HCT116 (cell line): ENCODE results near the gene ARHGEF3. TPM values are rescaled to one million over a fixed set of nuclear protein-coding genes. Genes with fewer than 3 reads are reported as not detected.
A peak's percentile ranks its signal among the peaks of the same experiment; 100 is the strongest.

Experiments used
- ATAC-seq: fragments of 200-7000 bp; cut with Tn5 transposase; 2 replicates; pipeline ENCODE4 v1.9.1; 2020; ENCODE audit warnings: mild to moderate bottlenecking, moderate library complexity
- BruUV-seq: library from RNA; stranded (reverse); fragments of 400-500 nt; replicated peaks from 2 replicates; lab custom pipeline; 2021; lab: Mats Ljungman, UMichigan
- CTCF ChIA-PET: fragments of 300-600 bp; sonication (Branson Sonifier 250); formaldehyde crosslinking; loops from one replicate; lab custom pipeline; 2021; ENCODE audit warnings: antibody characterized with exemption; lab: Charles Lee
- POLR2A ChIA-PET: fragments of 300-600, 350-600 bp; sonication (Branson Sonifier 250); formaldehyde crosslinking; loops from one replicate; lab custom pipeline; 2021; ENCODE audit warnings: antibody characterized with exemption; lab: Charles Lee
- RAD21 ChIA-PET, 2 experiments: fragments of 300-600 bp; sonication (Branson Sonifier 250); formaldehyde crosslinking; loops; one replicate each; lab custom pipeline; 2023; ENCODE audit warnings: low total read pairs in 2 of 2; ENCODE audit not compliant: uncharacterized antibody in 2 of 2, unreplicated experiment in 2 of 2, low non-redundant PET in 1 of 2; lab: Charles Lee
- DNase-seq: peaks from one replicate; pipeline ENCODE4 v3.0.0-alpha.2; 2010; ENCODE audit warnings: low read depth, low spot score
- H2AFZ ChIP-seq: fragments of 200-600 bp; shearing (Covaris generic), sonication (generic); 2 replicates; pipeline ENCODE4 v1.6.1; 2017; ENCODE audit warnings: low read depth, mixed run types, mixed read lengths, antibody characterized with exemption, low read length; ENCODE audit not compliant: poor library complexity, severe bottlenecking
- H3K27ac ChIP-seq: 2 replicates; pipeline ENCODE4 v1.5.1; 2012; ENCODE audit warnings: low read depth, low read length
- H3K27me3 ChIP-seq: fragments of 200-600 bp; sonication (generic); 2 replicates; pipeline ENCODE4 v1.6.1; 2016; ENCODE audit warnings: mixed run types, low read length, mixed read lengths; ENCODE audit not compliant: insufficient read depth
- H3K36me3 ChIP-seq, 2 experiments: fragments of 200-500 bp in 1 of 2; fragments of 200-600 bp in 1 of 2; sonication (Bioruptor generic) in 1 of 2; sonication (generic) in 1 of 2; 2 replicates each; pipeline versions ENCODE4 v1.5.1 to v1.6.1; 2014 to 2016; ENCODE audit warnings: low read length in 2 of 2, inconsistent platforms in 1 of 2, mixed read lengths in 1 of 2, mixed run types in 1 of 2; ENCODE audit not compliant: insufficient read depth in 2 of 2, control insufficient read depth in 1 of 2
- H3K4me1 ChIP-seq, 2 experiments: fragments of 200-600 bp in 1 of 2; sonication (generic) in 1 of 2; 2 replicates each; pipeline versions ENCODE4 v1.5.1 to v1.6.1; 2012 to 2017; ENCODE audit warnings: low read length in 2 of 2, inconsistent platforms in 1 of 2, mild to moderate bottlenecking in 1 of 2, mixed read lengths in 1 of 2, mixed run types in 1 of 2, moderate library complexity in 1 of 2; ENCODE audit not compliant: insufficient read depth in 2 of 2, control insufficient read depth in 1 of 2
- H3K4me2 ChIP-seq: fragments of 200-600 bp; sonication (generic); 2 replicates; pipeline ENCODE4 v1.6.1; 2017; ENCODE audit warnings: mixed run types, low read length, mixed read lengths
- H3K4me3 ChIP-seq, 2 experiments: fragments of 200-600 bp in 1 of 2; sonication (generic) in 1 of 2; replicated peaks in 1 of 2; 2 replicates each; pipeline ENCODE4 v1.5.1; 2011 to 2016; ENCODE audit warnings: low read length in 2 of 2, control low read depth in 1 of 2, low read depth in 1 of 2, mild to moderate bottlenecking in 1 of 2, mixed read lengths in 1 of 2, mixed run types in 1 of 2
- H3K79me2 ChIP-seq: fragments of 200-600 bp; sonication (generic); 2 replicates; pipeline ENCODE4 v1.6.1; 2017; ENCODE audit warnings: mild to moderate bottlenecking, mixed run types, low read length, moderate library complexity, mixed read lengths; ENCODE audit not compliant: insufficient read depth
- H3K9ac ChIP-seq: fragments of 200-600 bp; sonication (generic); 2 replicates; pipeline ENCODE4 v1.6.1; 2016; ENCODE audit warnings: low read length, mixed read lengths
- H3K9me2 ChIP-seq: fragments of 200-600 bp; sonication (generic), shearing (Covaris generic); 2 replicates; pipeline ENCODE4 v1.6.1; 2017; ENCODE audit warnings: mixed run types, mild to moderate bottlenecking, moderate library complexity; ENCODE audit not compliant: insufficient read depth
- H3K9me3 ChIP-seq, 2 experiments: fragments of 200-500 bp in 1 of 2; fragments of 200-600 bp in 1 of 2; sonication (Bioruptor generic) in 1 of 2; sonication (generic) in 1 of 2; 2 replicates each; pipeline ENCODE4 v1.6.1; 2014 to 2017; ENCODE audit warnings: low read length in 2 of 2, mixed read lengths in 2 of 2, inconsistent platforms in 1 of 2, low read depth in 1 of 2, mild to moderate bottlenecking in 1 of 2, mixed run types in 1 of 2, moderate library complexity in 1 of 2; ENCODE audit not compliant: control insufficient read depth in 1 of 2, insufficient read depth in 1 of 2
- H4K20me1 ChIP-seq: fragments of 200-600 bp; sonication (generic), shearing (Covaris generic); 2 replicates; pipeline ENCODE4 v1.6.1; 2017; ENCODE audit warnings: mixed run types, mild to moderate bottlenecking, moderate library complexity; ENCODE audit not compliant: insufficient read depth
- CEBPB ChIP-seq: IDR thresholded peaks from 2 replicates; pipeline ENCODE4 v1.6.1; 2012; ENCODE audit warnings: low read depth
- ELF1 ChIP-seq: IDR thresholded peaks from 2 replicates; pipeline ENCODE4 v1.6.1; 2012; ENCODE audit warnings: low read depth, borderline replicate concordance
- EZH2 ChIP-seq: fragments of 200-600 bp; sonication (generic); IDR thresholded peaks from 2 replicates; pipeline ENCODE4 v1.6.1; 2017; ENCODE audit warnings: antibody characterized with exemption, mixed run types
- FOSL1 ChIP-seq: IDR thresholded peaks from 2 replicates; pipeline ENCODE4 v1.6.1; 2012; ENCODE audit warnings: low read depth
- POLR2A ChIP-seq: IDR thresholded peaks from 2 replicates; pipeline ENCODE4 v1.7.0; 2011; ENCODE audit warnings: borderline replicate concordance; ENCODE audit not compliant: insufficient read depth, insufficient read length; ENCODE audit errors: extremely low read depth
- TCF7L2 ChIP-seq: IDR thresholded peaks from 2 replicates; pipeline ENCODE4 v1.7.0; 2011; ENCODE audit warnings: borderline replicate concordance, inconsistent platforms; ENCODE audit not compliant: insufficient read depth, insufficient read length; ENCODE audit errors: extremely low read depth
- YY1 ChIP-seq: IDR thresholded peaks from 2 replicates; pipeline ENCODE4 v1.6.1; 2011; ENCODE audit warnings: low read length, low read depth, moderate library complexity, mild to moderate bottlenecking; ENCODE audit not compliant: insufficient replicate concordance; ENCODE audit errors: extremely low read depth
- ZBTB33 ChIP-seq: IDR thresholded peaks from 2 replicates; pipeline ENCODE4 v1.6.1; 2011; ENCODE audit warnings: mild to moderate bottlenecking, low read length, moderate library complexity; ENCODE audit not compliant: insufficient replicate concordance; ENCODE audit errors: extremely low read depth
- ZNF274 ChIP-seq: fragments of 200-500 bp; sonication (Bioruptor generic); IDR thresholded peaks from 2 replicates; pipeline ENCODE4 v1.6.1; 2014; ENCODE audit warnings: mild to moderate bottlenecking, low read depth, low read length, inconsistent platforms
- intact Hi-C: fragments of 100-400 bp; cut with micrococcal nuclease; formaldehyde crosslinking; loops from 2 replicates; pipeline ENCODE4 v1.10.0; 2022
- total RNA-seq: library from RNA; stranded (reverse); gene quantifications from one replicate; pipeline ENCODE4 v1.2.1, GENCODE V29; 2021; ENCODE audit not compliant: unreplicated experiment

Gene ARHGEF3
- total RNA-seq, 1 experiment from 2014 or later, result 18.1 TPM

DNA sequence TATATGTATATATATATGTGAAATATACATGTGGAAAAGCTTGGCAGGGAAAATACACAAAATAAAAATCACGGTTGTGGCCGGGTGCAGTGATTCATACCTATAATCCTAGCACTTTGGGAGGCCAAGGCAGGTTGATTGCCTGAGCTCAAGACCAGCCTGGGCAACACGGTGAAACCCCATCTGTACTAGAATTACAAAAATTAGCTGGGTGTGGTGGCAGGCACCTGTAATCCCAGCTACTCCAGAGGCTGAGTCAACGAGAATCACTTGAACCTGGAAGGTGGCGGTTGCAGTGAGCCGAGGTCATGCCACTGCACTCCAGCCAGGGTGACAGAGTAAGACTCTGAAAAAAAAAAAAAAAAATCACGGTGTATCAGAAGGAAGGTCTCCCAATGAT lies 20.8 kb upstream of the ARHGEF3 start:
- intact Hi-C loops, result no loop called here
- H3K4me1 ChIP-seq, result peaks cover 48 to 60% of the 10 kb centered on the region in 2 experiments
- no peak overlapping the region for H2AFZ ChIP-seq
- ATAC-seq (peak; percentile 19), DNase-seq (no peak)
- no peak overlapping the region for H3K27ac ChIP-seq
- no peaks in the 10 kb centered on the region for H3K9me2 ChIP-seq
- CTCF ChIA-PET, result interaction anchor here (1.1 kb wide), 1 partner anchor 23 kb away, joined by 5 read pairs; no protein-coding TSS in a partner anchor
- H3K9ac ChIP-seq, result no peak overlapping the region
- TF ChIP-seq EZH2 (no peak), ELF1 (no peak), YY1 (no peak), POLR2A (no peak), TCF7L2 (no peak), CEBPB (no peak), ZNF274 (no peak)
- POLR2A ChIA-PET, result no interaction called here
- RAD21 ChIA-PET, result no interaction called here
- no peaks in the 10 kb centered on the region for H3K36me3 ChIP-seq
- 0 out of 2 replicates have a peak, but pooled peaks cover 3% of the 10 kb centered on the region for H3K27me3 ChIP-seq
- BruUV-seq, result no TSS peak
- no peak overlapping the region for H3K4me3 ChIP-seq
- peak overlapping the region; percentile 22; the same call in 1 of the 2 replicates for H3K4me2 ChIP-seq
- H3K79me2 ChIP-seq, result no peaks in the 10 kb centered on the region
- H3K9me3 ChIP-seq, result no peaks in the 10 kb centered on the region
- H4K20me1 ChIP-seq, result no peaks in the 10 kb centered on the region

GRCh38 chr3:56819016-56819809 lies 17.5 kb upstream of the ARHGEF3 start:
- H3K4me3 ChIP-seq, result no peak overlapping the region; a peak in 1 of 4 replicates
- no peak overlapping the region for H3K9ac ChIP-seq
- TF ChIP-seq ZBTB33, result no peak
- TF ChIP-seq FOSL1, result 0 out of 2 replicates have a peak, but pooled peaks have one; percentile 11
- TF ChIP-seq EZH2, result no peak
- peak overlapping the region; percentile 42; the same call in 1 of the 2 replicates for H3K27ac ChIP-seq
- no peaks in the 10 kb centered on the region for H4K20me1 ChIP-seq
- H3K4me2 ChIP-seq, result peak overlapping the region; percentile 53; the same call in 1 of the 2 replicates
- peaks cover 41 to 53% of the 10 kb centered on the region in 2 experiments for H3K4me1 ChIP-seq
- ChIA-PET POLR2A (interaction anchor here (0.7 kb wide), 1 partner anchor 21 kb away, joined by 3 read pairs; no protein-coding TSS in a partner anchor), CTCF (interaction anchor here (1.0 to 2.4 kb wide), 2 partner anchors 17 to 20 kb away, joined by 3 to 8 read pairs; partner anchors contain the start of gene ARHGEF3), RAD21 (interaction anchor here in 1 of 2 experiments (0.7 kb wide), 1 partner anchor 136 kb away, joined by 3 read pairs; the partner anchor contains the start of gene TASOR)
- H3K9me2 ChIP-seq, result no peaks in the 10 kb centered on the region
- no TSS peak for BruUV-seq
- intact Hi-C loops, result no loop called here
- DNase-seq, result no peak
- no peaks in the 10 kb centered on the region for H3K36me3 ChIP-seq
- no peaks in the 10 kb centered on the region for H3K27me3 ChIP-seq
- peak; percentile 56 for ATAC-seq
- H3K9me3 ChIP-seq, result no peaks in the 10 kb centered on the region
- no peaks in the 10 kb centered on the region for H3K79me2 ChIP-seq
- no peak overlapping the region for H2AFZ ChIP-seq
